Measurements from ENCODE around the gene ASNS. TPM values are rescaled to one million over a fixed set of nuclear protein-coding genes. Genes with fewer than 3 reads are reported as not detected.
"Not testable (repeated sequence)": the region's sequence is repeated elsewhere in the genome, so short reads cannot be mapped to it uniquely, and the experiment has no call there.

ASNS gene
- total RNA-seq, 4 donors from 2014 or later = 5.9 to 13.0 (median 8.3) TPM

DNA sequence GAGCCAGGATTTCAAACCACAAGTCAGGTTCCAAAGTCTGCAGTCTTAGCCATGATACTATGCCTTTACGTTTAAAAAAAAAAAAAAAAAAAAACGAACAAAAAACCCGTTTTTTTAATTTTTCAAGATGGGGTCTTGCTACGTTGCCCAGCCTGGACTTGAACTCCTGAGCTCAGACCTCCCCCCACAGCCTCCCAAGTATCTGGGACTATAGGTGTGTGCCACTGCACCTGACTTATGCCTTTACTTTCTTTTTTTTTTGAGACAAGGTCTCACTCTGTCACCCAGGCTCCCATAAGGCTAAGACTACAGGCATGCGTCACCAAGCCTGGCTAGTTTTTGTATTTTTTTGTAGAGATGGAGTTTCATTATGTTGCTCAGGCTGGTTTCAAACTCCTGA is 14.7 kb downstream of the ASNS start:
- intact Hi-C loops (cut with DNase I; ENCODE audit: low total_unique reads) = no loop called here
- H3K4me3 ChIP-seq (ENCODE audit: low read depth, poor library complexity, severe bottlenecking) = no peak overlapping the region
- TF ChIP-seq, protein P1, sequence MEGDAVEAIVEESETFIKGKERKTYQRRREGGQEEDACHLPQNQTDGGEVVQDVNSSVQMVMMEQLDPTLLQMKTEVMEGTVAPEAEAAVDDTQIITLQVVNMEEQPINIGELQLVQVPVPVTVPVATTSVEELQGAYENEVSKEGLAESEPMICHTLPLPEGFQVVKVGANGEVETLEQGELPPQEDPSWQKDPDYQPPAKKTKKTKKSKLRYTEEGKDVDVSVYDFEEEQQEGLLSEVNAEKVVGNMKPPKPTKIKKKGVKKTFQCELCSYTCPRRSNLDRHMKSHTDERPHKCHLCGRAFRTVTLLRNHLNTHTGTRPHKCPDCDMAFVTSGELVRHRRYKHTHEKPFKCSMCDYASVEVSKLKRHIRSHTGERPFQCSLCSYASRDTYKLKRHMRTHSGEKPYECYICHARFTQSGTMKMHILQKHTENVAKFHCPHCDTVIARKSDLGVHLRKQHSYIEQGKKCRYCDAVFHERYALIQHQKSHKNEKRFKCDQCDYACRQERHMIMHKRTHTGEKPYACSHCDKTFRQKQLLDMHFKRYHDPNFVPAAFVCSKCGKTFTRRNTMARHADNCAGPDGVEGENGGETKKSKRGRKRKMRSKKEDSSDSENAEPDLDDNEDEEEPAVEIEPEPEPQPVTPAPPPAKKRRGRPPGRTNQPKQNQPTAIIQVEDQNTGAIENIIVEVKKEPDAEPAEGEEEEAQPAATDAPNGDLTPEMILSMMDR (IDR thresholded peaks at IDR 0.05) = no peak
- TF ChIP-seq POLR2A (IDR thresholded peaks at IDR 0.05) = no peak
- DNase-seq (ENCODE audit: low spot score in 2 of 2) = no peak
- WGBS, 2 donors = 76 to 90% methylated on average over 5 of the region's 5 CpGs

DNA sequence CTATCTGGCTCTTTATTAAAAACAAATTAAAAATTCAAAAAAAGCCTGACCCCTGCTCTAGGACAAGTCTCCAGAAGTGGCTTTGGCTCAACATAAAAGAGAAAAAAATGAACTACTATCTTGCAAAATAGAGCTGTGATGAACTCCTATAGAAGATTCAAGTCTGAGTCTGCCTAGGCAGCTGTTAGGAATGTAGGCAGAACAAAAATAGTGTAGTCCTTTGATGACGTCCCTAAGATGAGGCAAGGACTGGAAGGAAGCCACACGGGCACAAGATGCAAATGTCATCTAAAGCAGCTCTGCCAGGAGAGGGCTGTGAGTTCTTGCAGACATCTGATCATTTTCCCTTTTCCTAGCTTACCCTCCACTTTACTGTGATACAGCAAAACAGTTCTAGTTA is 20.5 kb downstream of the ASNS start:
- WGBS, 2 donors = 24 to 36% methylated on average over 2 of the region's 2 CpGs

DNA sequence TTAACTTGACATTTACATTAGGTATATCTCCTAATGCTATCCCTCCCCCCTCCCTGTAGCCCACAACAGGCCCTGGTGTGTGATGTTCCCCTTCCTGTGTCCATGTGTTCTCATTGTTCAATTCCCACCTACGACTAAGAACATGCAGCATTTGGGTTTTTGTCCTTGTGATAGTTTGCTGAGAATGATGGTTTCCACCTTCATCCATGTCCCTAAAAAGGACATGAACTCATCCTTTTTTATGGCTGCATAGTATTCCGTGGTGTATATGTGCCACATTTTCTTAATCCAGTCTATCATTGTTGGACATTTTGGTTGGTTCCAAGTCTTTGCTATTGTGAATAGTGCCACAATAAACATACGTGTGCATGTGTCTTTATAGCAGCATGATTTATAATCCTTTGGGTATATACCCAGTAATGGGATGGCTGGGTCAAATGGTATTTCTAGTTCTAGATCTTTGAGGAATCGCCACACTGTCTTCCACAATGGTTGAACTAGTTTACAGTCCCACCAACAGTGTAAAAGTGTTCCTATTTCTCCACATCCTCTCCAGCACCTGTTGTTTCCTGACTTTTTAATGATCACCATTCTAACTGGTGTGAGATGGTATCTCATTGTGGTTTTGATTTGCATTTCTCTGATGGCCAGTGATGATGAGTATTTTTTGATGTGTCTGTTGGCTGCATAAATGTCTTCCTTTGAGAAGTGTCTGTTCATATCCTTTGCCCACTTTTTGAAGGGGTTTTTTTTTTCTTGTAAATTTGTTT is 21.8 kb downstream of the ASNS start:
- H3K4me3 ChIP-seq (ENCODE audit: low read depth, poor library complexity, severe bottlenecking); intact Hi-C loops (cut with DNase I; ENCODE audit: low total_unique reads); DNase-seq (ENCODE audit: low spot score in 2 of 2): not testable (repeated sequence)
- 98 to 100% methylated on average over 2 of the region's 4 CpGs for WGBS, 2 donors

More for the DNA sequence above, 20.5 kb downstream of the ASNS start:
- intact Hi-C loops (cut with DNase I; ENCODE audit: low total_unique reads) = no loop called here
- H3K4me3 ChIP-seq (ENCODE audit: low read depth, poor library complexity, severe bottlenecking) = no peak overlapping the region
- no peak for DNase-seq (ENCODE audit: low spot score in 2 of 2)
- TF ChIP-seq, protein P1 (IDR thresholded peaks at IDR 0.05) = no peak
- TF ChIP-seq POLR2A (IDR thresholded peaks at IDR 0.05) = no peak

DNA sequence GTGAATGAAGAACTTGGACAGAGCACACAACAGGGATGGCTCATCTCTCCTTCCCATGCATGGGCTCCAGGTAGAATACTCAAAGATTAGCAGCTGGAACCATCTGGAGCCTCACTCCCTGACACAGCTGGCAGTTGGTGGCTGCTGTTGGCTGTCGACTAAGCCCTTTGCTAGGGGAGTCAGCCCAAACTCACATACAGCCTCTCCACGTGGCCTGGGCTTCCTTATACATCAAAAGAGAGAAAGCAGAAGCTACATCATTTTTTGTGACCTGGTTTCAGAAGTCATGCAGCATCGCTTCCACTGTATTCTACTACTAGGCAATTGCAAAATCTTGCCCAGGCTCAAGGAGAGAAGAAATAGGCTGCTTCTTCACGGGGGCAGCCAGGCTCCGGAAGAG is 24.4 kb downstream of the ASNS start:
- H3K4me3 ChIP-seq (ENCODE audit: low read depth, poor library complexity, severe bottlenecking) = no peak overlapping the region
- intact Hi-C loops (cut with DNase I; ENCODE audit: low total_unique reads) = no loop called here
- DNase-seq (ENCODE audit: low spot score in 2 of 2) = no peak
- WGBS, 2 donors = 60 to 70% methylated on average over 5 of the region's 5 CpGs
- TF ChIP-seq, protein P1 (IDR thresholded peaks at IDR 0.05) = no peak
- TF ChIP-seq POLR2A (IDR thresholded peaks at IDR 0.05) = no peak

DNA sequence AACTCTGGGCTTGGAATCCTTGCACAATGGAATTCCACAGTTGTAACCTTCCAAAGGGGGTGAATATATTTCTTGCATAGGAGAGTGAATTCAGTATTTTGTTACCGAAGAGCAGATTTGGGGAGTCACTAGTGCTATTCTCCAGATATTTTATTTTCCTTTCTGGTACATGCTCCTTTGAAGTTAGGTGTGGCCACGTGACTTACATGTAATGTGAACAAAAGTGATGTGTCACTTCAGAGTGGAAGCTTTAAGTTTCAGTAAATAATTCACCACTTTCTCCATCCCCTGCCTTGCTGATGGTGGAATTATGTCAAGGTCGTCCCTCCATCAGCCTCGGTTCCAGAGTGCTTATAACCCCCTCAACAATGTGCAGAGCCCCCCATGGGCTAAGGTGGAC is 25.3 kb downstream of the ASNS start:
- TF ChIP-seq, protein P1 (IDR thresholded peaks at IDR 0.05) = no peak
- TF ChIP-seq POLR2A (IDR thresholded peaks at IDR 0.05) = no peak
- intact Hi-C loops (cut with DNase I; ENCODE audit: low total_unique reads) = no loop called here
- no peak for DNase-seq (ENCODE audit: low spot score in 2 of 2)
- 63 to 66% methylated on average over 4 of the region's 4 CpGs for WGBS, 2 donors
- H3K4me3 ChIP-seq (ENCODE audit: low read depth, poor library complexity, severe bottlenecking) = no peak overlapping the region

DNA sequence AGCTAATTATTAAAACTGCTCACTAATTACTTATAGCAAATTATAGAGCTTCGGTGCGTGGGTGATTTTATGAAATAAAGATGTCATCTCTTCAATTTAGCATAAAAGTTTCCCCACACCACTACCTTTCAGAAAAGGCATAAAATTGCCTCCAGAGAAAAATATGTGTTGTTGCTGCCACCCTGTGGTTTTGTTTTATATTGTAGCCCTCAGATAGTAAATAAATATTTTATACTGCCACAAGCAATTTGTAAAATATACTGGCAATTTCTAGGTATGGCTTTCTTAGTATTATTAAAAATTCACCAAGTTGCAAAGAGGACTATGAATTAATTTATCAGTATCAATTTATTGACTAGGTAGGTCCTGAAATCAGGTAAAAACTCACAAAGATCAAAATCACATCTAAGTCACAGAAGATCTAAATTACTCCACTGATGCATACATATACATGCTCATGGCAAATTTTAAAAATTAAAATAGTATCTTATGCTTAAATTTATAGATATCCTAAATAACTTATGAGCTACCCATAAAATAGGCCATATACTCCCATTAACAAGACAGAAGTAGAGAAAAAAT is 26.5 kb downstream of the ASNS start:
- H3K4me3 ChIP-seq (ENCODE audit: low read depth, poor library complexity, severe bottlenecking) = no peak overlapping the region
- DNase-seq (ENCODE audit: low spot score in 2 of 2) = no peak
- TF ChIP-seq POLR2A (IDR thresholded peaks at IDR 0.05) = no peak
- TF ChIP-seq, protein P1 (IDR thresholded peaks at IDR 0.05) = no peak
- intact Hi-C loops (cut with DNase I; ENCODE audit: low total_unique reads) = no loop called here
- 21 to 28% methylated on average over 2 of the region's 2 CpGs for WGBS, 2 donors

Data from lower leg skin (tissue), 4 donors.